Measurements from ENCODE around the gene WDR1.

WDR1 gene

GRCh38 chr4:10034612-10035104 is 81.9 kb downstream of the WDR1 start:
- TF ChIP-seq CTCF (conservative IDR thresholded peaks at IDR 0.05; ENCODE audit: low read depth, low read length), result no peak
- DNase-seq (ENCODE audit: low read depth), result no peak
- no peak overlapping the region for H3K4me3 ChIP-seq (ENCODE audit: low read length)

- no peak overlapping the region for H3K4me3 ChIP-seq (ENCODE audit: low read length)
- TF ChIP-seq CTCF (conservative IDR thresholded peaks at IDR 0.05; ENCODE audit: low read depth, low read length), result no peak
- DNase-seq (ENCODE audit: low read depth), result no peak
Observed at GRCh38 chr4:10034136-10034535, 82.5 kb downstream of the WDR1 start.

- TF ChIP-seq CTCF (conservative IDR thresholded peaks at IDR 0.05; ENCODE audit: low read depth, low read length), result no peak
- DNase-seq (ENCODE audit: low read depth), result no peak
- H3K4me3 ChIP-seq (ENCODE audit: low read length), result no peak overlapping the region
Observed at GRCh38 chr4:10033191-10033881, 83.3 kb downstream of the WDR1 start.

- TF ChIP-seq CTCF (conservative IDR thresholded peaks at IDR 0.05; ENCODE audit: low read depth, low read length), result no peak
- H3K4me3 ChIP-seq (ENCODE audit: low read length), result no peak overlapping the region
- no peak for DNase-seq (ENCODE audit: low read depth)
Observed at GRCh38 chr4:10032625-10033024, 84.0 kb downstream of the WDR1 start.

- no peak overlapping the region for H3K4me3 ChIP-seq (ENCODE audit: low read length)
- no peak for TF ChIP-seq CTCF (conservative IDR thresholded peaks at IDR 0.05; ENCODE audit: low read depth, low read length)
- no peak for DNase-seq (ENCODE audit: low read depth)
Observed at GRCh38 chr4:10031668-10032590, 84.7 kb downstream of the WDR1 start.

GRCh38 chr4:10030972-10031667 is 85.5 kb downstream of the WDR1 start:
- TF ChIP-seq CTCF (conservative IDR thresholded peaks at IDR 0.05; ENCODE audit: low read depth, low read length), result no peak
- no peak overlapping the region for H3K4me3 ChIP-seq (ENCODE audit: low read length)
- no peak for DNase-seq (ENCODE audit: low read depth)
